HG02970 (cell line): ENCODE results near the gene STMND1.
"Not testable (repeated sequence)": the region's sequence is repeated elsewhere in the genome, so short reads cannot be mapped to it uniquely, and the experiment has no call there.

ENCODE experiments used
- ATAC-seq: cut with Tn5 transposase; IDR thresholded peaks from one replicate; pipeline ENCODE4 v1.9.1; 2021; ENCODE audit warnings: mild to moderate bottlenecking, moderate library complexity, moderate number of reproducible peaks; ENCODE audit not compliant: unreplicated experiment, low FRiP score

The STMND1 gene

GRCh38 chr6:17101422-17102257 lies at the start of gene STMND1:
STMND1 (plus strand) TSS chr6:17102050; CDS start chr6:17102258, 208 bp downstream.
- ATAC-seq, result no peak

GRCh38 chr6:17054647-17055046 lies 47.2 kb upstream of the STMND1 start:
- ATAC-seq, result no peak

- no peak for ATAC-seq
Observed at GRCh38 chr6:17057322-17057721, 44.5 kb upstream of the STMND1 start.

- ATAC-seq, result no peak
Observed at GRCh38 chr6:17058550-17058949, 43.3 kb upstream of the STMND1 start.

GRCh38 chr6:17059022-17059421 lies 42.8 kb upstream of the STMND1 start:
- ATAC-seq, result no peak

- ATAC-seq, result no peak
Observed at GRCh38 chr6:17059850-17060249, 42.0 kb upstream of the STMND1 start.

GRCh38 chr6:17061097-17061496 lies 40.8 kb upstream of the STMND1 start:
- ATAC-seq, result no peak

- ATAC-seq, result no peak
Observed at GRCh38 chr6:17062871-17063440, 38.9 kb upstream of the STMND1 start.

GRCh38 chr6:17064975-17065374 lies 36.9 kb upstream of the STMND1 start:
- no peak for ATAC-seq

GRCh38 chr6:17066610-17067009 lies 35.2 kb upstream of the STMND1 start:
- no peak for ATAC-seq

- not testable (repeated sequence) for ATAC-seq
Observed at GRCh38 chr6:17068972-17069371, 32.9 kb upstream of the STMND1 start.

GRCh38 chr6:17070400-17070799 lies 31.4 kb upstream of the STMND1 start:
- not testable (repeated sequence) for ATAC-seq

- ATAC-seq, result not testable (repeated sequence)
Observed at GRCh38 chr6:17073596-17073995, 28.3 kb upstream of the STMND1 start.

GRCh38 chr6:17081273-17081672 lies 20.6 kb upstream of the STMND1 start:
- ATAC-seq, result no peak

- ATAC-seq, result no peak
Observed at GRCh38 chr6:17081860-17082508, 19.9 kb upstream of the STMND1 start.

GRCh38 chr6:17083397-17083796 lies 18.5 kb upstream of the STMND1 start:
- ATAC-seq, result no peak

GRCh38 chr6:17086469-17086868 lies 15.4 kb upstream of the STMND1 start:
- ATAC-seq, result no peak

GRCh38 chr6:17088091-17088611 lies 13.7 kb upstream of the STMND1 start:
- no peak for ATAC-seq

GRCh38 chr6:17091122-17091521 lies 10.7 kb upstream of the STMND1 start:
- no peak for ATAC-seq

- ATAC-seq, result no peak
Observed at GRCh38 chr6:17093686-17094085, 8.2 kb upstream of the STMND1 start.

- ATAC-seq, result no peak
Observed at GRCh38 chr6:17096096-17096495, 5.8 kb upstream of the STMND1 start.
